CD4-positive, alpha-beta T cell treated with Interleukin-4 for 1 hour (primary cell): ENCODE data around the gene CCDC142.
"Not testable (repeated sequence)": the region's sequence is repeated elsewhere in the genome, so short reads cannot be mapped to it uniquely, and the experiment has no call there.

Source experiments
- DNase-seq, 2 donors: peaks; one replicate each; pipeline ENCODE4 v3.0.0-alpha.2; 2020 to 2022

Gene CCDC142

GRCh38 chr2:74499267-74499939 is 16.6 kb upstream of the CCDC142 start, which contains the start of gene LBX2:
TSS of gene LBX2 (minus strand) at chr2:74499603. CDS start at chr2:74499537, 66 bp downstream.
- no peak for DNase-seq

- no peak for DNase-seq
Observed at GRCh38 chr2:74498500-74499266, 15.9 kb upstream of the CCDC142 start.

DNA sequence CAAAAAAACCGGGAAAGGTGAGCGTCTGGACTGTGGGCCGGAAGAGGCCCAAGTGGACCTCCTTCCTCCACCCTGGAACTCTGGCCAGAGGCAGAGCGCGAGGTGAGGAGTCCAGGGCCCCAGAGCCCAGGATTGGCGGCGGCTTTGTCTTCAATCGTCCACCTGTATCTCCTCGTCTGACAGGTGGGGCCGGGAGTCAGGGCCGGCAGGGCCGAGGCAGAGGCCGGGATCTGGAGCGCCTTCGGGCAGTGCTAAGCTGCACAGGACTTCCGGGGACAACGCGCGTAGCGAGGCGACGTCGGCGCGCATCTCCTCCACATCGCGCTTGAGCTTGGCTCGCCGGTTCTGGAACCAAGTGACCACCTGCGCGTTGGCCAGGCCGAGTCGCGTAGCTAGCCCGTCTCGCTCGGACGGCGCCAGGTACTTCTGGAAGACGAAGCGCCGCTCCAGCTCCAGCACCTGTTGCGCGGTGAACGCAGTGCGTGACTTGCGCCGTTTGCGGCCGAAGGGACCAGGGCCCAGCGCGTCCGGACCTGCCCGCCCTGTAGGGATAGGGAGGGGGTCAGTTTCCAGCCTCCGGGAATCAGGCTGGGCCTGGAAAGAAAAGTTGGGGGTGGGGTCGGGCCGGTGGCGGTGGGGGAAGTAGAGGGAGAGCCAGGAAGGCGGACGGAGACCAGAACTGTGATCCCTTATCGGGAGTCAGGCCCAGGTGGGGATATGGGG is 15.1 kb upstream of the CCDC142 start:
- peak in 1 of 2 donors; percentile 23 for DNase-seq

GRCh38 chr2:74496997-74497776 is 14.4 kb upstream of the CCDC142 start:
- no peak for DNase-seq

GRCh38 chr2:74495440-74495839 is 12.6 kb upstream of the CCDC142 start:
- DNase-seq, result no peak

DNA sequence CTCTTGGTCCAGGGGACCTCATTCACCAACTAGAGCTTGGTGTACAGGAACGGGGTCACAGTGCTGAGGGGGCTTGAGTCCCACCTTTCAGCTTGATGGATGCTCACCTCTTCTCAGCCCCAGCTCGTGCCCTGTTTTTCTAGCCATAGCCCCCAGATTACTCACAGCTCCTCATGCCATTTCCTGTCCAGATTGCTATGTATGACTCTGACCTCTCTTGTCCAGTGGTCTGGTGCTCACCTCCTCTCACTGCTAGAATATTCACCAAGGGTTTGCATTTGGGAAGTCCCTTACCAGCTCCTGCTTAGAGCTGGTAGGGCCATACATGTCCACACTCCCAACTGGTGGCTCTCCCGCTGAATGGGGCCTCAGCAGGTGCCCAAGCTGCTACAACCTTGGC is 10.7 kb upstream of the CCDC142 start:
- DNase-seq, result no peak

DNA sequence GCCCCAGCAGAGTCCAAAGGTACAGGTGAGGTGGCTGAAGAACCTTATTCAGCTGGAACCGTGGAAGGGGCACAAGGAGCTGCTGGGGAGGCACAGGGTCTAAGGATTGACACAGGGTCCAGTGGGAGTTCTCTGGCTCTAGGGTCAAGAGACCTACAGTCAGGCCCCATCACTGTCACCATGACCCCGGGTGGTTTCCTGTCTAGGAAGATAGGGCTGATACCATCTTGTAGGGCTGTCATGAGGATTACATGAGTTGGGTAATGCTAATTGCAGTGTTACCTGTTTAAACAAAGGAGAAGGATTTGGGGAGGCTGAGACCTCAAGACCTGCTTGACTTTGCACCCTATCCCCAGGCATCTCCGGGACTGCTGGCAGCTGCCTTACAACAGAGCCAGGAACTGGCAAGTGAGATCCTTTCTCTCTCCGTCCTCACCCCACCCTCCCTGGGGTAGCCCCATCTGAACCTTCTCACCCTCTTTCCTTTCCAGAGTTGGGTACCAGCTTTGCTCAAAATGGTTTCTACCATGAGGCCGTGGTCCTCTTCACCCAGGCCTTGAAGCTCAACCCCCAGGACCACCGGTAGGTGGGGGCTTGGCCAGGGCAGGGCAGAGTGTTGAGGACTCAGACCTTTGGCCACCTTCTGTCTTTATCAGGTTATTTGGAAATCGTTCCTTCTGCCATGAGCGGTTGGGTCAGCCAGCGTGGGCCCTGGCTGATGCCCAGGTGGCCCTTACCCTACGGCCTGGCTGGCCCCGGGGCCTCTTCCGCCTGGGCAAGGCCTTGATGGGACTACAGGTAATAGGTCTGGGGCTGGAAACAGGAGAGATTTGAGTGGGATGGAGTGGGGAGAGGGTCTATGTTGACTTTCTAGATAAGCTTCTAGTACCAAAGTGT is 9.1 kb upstream of the CCDC142 start:
- no peak for DNase-seq

DNA sequence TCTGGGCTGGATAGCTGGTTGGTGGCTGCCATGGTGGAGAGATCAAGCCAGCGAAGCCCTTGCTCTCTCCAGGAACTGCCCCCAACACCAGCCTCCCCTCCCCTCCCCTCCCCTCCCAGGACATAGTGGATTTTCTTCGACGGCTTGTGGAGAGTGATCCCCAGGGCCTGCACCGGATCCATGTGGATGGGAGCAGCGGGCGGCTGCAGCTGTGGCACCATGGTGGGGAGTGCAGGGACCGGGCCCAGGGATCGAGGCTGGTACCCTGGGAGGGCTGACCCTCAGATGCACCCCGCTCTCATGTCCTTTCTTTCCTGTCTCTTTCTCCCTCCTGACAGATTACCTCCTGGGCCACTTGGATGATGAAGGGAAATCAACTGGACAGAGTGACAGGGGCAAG is 7.1 kb upstream of the CCDC142 start:
- DNase-seq, result no peak

DNA sequence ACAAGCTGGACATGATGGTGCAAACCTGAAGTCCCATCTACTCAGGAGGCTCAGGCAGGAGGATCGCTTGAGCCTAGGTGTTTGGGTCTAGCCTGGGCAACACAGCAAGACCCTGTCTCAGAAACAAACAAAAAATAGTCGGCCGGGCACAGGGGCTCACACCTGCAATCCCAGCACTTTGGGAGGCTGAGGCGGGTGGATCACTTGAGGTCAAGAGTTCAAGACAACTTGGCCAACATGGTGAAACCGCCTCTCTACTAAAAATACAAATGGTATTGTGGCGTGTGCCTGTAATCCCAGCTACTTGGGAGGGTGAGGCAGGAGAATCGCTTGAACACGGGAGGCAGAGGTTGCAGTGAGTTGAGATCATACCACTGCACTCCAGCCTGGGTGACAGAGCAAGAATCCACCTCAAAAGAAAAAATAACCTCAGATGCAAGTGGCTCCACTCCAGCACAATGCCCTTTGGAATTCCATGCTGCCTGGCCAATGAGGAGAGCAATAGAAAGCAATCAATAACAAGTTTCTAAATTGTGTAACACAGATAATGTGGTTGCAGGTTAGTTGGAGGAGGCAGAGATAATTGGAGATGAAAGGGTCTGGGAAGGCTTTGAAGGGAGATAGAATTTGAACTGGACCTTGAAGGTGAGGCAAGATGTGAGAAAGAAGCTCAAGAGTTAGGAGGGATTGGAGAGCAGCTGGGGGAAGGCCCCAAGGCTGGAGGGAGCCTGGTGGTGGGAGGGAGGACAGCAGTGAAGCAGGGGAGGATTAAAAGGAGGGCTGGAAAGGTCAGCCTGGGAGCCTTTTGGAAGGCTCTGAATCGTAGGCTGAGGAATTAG is 6.1 kb upstream of the CCDC142 start:
- DNase-seq, result no peak

GRCh38 chr2:74486141-74486540 is 3.3 kb upstream of the CCDC142 start:
- no peak for DNase-seq

GRCh38 chr2:74483675-74484164 is 922 bp upstream of the CCDC142 start:
- DNase-seq, result not testable (repeated sequence)

GRCh38 chr2:74481961-74482800 is 617 bp downstream of the CCDC142 start:
- peak; percentile 63 to 68 for DNase-seq

GRCh38 chr2:74481431-74481830 is 1.4 kb downstream of the CCDC142 start:
- DNase-seq, result no peak

DNA sequence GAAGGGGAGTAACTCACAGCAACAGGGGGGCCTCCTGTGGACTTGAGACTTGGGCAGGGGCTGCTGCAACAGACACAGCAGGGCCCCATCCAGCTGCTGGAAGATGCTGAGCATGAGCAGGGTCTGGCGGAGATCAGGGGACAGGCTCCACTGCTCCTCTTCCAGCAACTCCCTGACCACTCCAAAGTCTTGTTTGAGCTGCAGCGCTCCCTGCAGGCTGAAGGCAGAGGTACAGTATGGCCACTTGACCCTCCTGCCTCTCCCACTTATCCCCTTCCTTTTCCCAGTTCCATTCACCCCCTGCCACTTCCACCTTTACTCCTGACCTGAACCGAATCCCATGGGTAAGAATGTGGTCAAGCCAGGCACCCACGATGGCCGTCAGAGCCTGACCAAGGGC is 7.9 kb downstream of the CCDC142 start:
- DNase-seq, result no peak

- no peak for DNase-seq
Observed at GRCh38 chr2:74474481-74474880, 8.3 kb downstream of the CCDC142 start.

DNA sequence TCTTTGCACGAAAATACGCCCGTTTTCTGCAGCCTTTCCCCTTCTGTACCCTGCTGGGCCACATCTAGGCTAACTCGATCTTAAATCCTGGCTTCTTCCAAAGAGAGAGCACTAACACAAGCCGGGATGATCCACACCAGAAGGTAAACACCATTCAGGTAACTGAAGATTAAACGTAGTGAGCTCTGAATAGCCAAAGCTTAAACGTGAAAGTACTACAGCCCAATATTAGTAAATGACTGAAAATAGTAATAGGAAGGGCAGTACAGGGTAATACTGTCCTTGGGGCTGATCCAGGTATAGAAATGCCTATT is 9.9 kb downstream of the CCDC142 start:
- DNase-seq, result no peak

DNA sequence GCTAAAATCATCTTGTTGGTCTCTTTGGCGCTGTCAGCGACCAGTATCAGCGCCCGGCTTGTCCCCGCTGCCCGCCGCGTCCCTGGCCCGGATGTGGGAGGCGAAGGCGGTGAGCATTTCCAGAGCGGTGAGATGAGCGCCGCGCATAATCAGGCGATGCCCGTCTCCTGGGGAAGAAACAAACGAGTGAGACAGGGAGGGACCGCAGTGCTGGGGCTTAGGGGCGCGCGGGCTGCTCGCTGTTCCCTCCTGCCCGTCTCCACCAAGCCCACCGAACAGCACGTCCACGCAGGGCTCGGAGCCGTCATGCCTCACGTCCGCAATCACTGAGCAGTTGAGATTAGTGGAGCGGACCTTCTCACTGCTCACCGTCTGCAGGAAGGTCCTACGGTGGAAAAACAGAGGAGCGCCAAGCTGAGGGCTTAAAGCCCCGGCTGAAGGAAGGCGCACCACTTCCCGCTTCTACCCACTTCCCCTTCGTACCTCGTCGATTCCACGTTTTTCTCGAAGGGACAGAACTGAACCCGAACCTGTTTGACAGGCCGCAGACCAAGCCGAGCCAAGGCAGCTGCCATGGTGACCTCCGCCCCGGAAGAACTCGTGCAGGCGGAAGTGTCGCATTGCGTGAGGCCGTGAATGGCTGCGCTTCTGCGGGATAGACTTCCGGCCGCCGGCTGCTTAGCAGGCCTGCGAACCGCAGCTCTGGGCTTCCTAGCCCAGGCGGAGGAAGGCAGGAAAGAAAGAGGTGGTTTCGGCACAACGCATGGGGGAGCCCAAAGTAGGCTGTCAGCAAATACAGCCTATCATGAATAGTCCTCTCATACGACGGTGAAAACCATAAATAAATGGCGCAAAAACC is 10.5 kb downstream of the CCDC142 start, which contains the start of gene MRPL53:
TSS of gene MRPL53 (minus strand) at position 595 of the 859 bp plus-strand sequence. CDS start at position 575, 20 bp downstream.
- DNase-seq, result peak; percentile 95 to 96

- DNase-seq, result no peak
Observed at GRCh38 chr2:74471332-74472065, 11.3 kb downstream of the CCDC142 start.
